Measurements from ENCODE around the gene EGR1. TPM values are rescaled to one million over a fixed set of nuclear protein-coding genes. Genes with fewer than 3 reads are reported as not detected.

EGR1 gene
- total and polyA plus RNA-seq, 8 donors = 23.6 to 1,036 (median 228) TPM

DNA sequence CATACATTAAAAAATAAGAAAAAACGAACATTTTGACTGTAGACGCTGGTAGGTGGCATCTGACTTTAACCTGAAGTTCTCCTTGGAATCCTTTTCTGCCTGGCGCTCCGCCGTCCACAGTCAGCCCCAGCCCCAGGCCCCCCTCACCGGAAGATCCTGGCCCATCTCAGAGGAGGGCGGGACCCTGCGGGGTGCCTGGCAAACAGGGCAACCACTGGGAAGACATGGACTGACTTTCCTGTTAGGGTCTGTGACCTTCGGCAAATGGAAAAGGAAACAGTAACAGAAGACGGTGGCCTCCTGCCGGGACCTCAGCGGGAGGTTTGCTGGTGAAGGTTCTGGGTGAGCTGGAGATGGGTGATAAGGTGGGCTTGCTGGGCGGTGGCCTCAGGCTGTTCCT is 11.7 kb upstream of the EGR1 start:
- Histone ChIP-seq H3K4me1 (peaks cover 0 to 8% of the 10 kb centered on the region in 2 donors), H3K27ac (no peak overlapping the region), H3K4me3 (no peak overlapping the region), H3K27me3 (no peaks in the 10 kb centered on the region), H3K36me3 (no peaks in the 10 kb centered on the region), H3K9me3 (no peaks in the 10 kb centered on the region)
- no peak for TF ChIP-seq CTCF (IDR thresholded peaks at IDR 0.05)
- no peak for ATAC-seq
- DNase-seq = no peak
- intact Hi-C loops (cut with DNase I) = loop anchor here in 1 of 2 donors (5.0 kb wide), 1 partner anchor 49 kb away; no protein-coding TSS in a partner anchor

DNA sequence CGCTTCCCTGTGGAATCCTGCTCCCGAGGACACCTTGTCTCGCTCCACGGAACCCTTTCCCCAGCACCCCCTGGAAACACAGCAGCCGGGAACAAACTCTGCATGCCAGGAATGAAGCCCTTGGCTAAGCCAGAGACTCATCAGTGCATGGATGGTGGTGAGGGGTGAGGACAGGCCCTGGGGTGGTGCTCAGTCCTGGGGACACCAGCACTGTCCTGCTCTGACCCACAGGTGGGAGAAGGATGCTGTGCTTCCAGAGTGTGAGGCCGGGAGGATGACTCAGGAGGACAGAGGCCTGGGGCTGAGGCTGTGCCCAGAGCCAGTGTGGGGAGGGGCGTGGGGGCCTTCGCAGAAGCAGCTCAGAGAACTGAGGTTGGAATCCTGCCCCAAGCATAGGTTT is 11.2 kb upstream of the EGR1 start:
- DNase-seq (no peak), ATAC-seq (no peak)
- no peak overlapping the region for H3K4me3 ChIP-seq
- no peaks in the 10 kb centered on the region for H3K36me3 ChIP-seq
- no peak overlapping the region for H3K27ac ChIP-seq
- no peak for TF ChIP-seq CTCF (IDR thresholded peaks at IDR 0.05)
- intact Hi-C loops (cut with DNase I) = loop anchor here in 1 of 2 donors (5.0 kb wide), 1 partner anchor 48 kb away; no protein-coding TSS in a partner anchor
- H3K9me3 ChIP-seq = no peaks in the 10 kb centered on the region
- no peaks in the 10 kb centered on the region for H3K27me3 ChIP-seq
- H3K4me1 ChIP-seq = peaks cover 0 to 13% of the 10 kb centered on the region in 2 donors

GRCh38 chr5:138455232-138455930 is 9.9 kb upstream of the EGR1 start:
- H3K27ac ChIP-seq = no peak overlapping the region
- TF ChIP-seq CTCF (IDR thresholded peaks at IDR 0.05) = no peak
- H3K27me3 ChIP-seq = no peaks in the 10 kb centered on the region
- no peak for ATAC-seq
- no peaks in the 10 kb centered on the region for H3K36me3 ChIP-seq
- H3K4me1 ChIP-seq = peaks cover 0 to 18% of the 10 kb centered on the region in 2 donors
- DNase-seq = no peak
- H3K9me3 ChIP-seq = no peaks in the 10 kb centered on the region
- intact Hi-C loops (cut with DNase I) = no loop called here
- H3K4me3 ChIP-seq = no peak overlapping the region

- peaks cover 3 to 18% of the 10 kb centered on the region in 2 donors for H3K4me1 ChIP-seq
- TF ChIP-seq CTCF (IDR thresholded peaks at IDR 0.05) = no peak
- H3K4me3 ChIP-seq = no peak overlapping the region
- H3K9me3 ChIP-seq = no peaks in the 10 kb centered on the region
- no peak for DNase-seq
- no peaks in the 10 kb centered on the region for H3K27me3 ChIP-seq
- no peak for ATAC-seq
- intact Hi-C loops (cut with DNase I) = no loop called here
- H3K27ac ChIP-seq = no peak overlapping the region
- no peaks in the 10 kb centered on the region for H3K36me3 ChIP-seq
These were observed 7.6 kb upstream of the EGR1 start for GRCh38 chr5:138457531-138458275.

- no peak overlapping the region for H3K27ac ChIP-seq
- no peak for TF ChIP-seq CTCF (IDR thresholded peaks at IDR 0.05)
- ATAC-seq = no peak
- intact Hi-C loops (cut with DNase I) = no loop called here
- no peaks in the 10 kb centered on the region for H3K36me3 ChIP-seq
- peaks cover 6 to 24% of the 10 kb centered on the region in 2 donors for H3K4me1 ChIP-seq
- peak in 1 of 4 donors; percentile 66 for DNase-seq
- H3K4me3 ChIP-seq = no peak overlapping the region
- H3K9me3 ChIP-seq = no peaks in the 10 kb centered on the region
- no peaks in the 10 kb centered on the region for H3K27me3 ChIP-seq
These were observed 6.9 kb upstream of the EGR1 start for GRCh38 chr5:138458384-138458783.
